NCI-H526 (cell line): ENCODE data around the gene HACE1.
"Not testable (repeated sequence)": the region's sequence is repeated elsewhere in the genome, so short reads cannot be mapped to it uniquely, and the experiment has no call there.

Experiments
- DNase-seq, 2 experiments: peaks; one replicate each; lab custom pipeline; 2025; lab: John Stamatoyannopoulos, UW

Gene HACE1

GRCh38 chr6:104859225-104860146 lies at the start of gene HACE1:
Gene HACE1 (minus strand): TSS chr6:104859919. CDS start chr6:104859642, 277 bp downstream.
- DNase-seq, result peak; percentile 84 to 96

DNA sequence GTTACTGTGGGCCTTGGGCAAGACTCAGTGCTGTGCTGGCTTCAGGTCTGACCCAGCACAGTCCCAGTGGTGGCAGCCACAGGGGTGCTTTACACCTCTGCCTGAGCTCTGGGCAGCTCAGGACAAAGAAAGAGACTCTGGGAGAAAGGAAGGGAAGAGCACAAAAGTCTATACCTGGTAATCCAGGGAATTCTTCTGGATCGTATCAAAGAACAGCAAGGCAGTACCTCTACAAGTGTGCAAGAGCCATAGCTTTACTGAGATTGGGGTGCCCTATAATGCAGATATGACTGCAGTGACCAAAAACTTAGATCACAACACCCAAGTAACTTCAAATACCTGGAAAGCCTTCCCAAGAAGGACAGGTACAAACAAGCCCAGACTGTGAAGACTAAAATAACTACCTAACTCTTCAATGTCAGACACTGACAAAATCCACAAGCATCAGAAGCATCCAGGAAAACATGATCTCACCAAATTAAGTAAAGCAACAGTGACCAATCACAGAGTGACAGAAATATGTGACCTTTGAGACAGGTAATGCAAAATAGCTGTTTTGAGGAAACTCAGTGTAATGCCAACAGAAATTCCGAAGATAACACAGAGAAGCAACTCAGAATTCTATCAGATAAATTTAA lies 49.3 kb upstream of the HACE1 start:
- DNase-seq, result no peak

DNA sequence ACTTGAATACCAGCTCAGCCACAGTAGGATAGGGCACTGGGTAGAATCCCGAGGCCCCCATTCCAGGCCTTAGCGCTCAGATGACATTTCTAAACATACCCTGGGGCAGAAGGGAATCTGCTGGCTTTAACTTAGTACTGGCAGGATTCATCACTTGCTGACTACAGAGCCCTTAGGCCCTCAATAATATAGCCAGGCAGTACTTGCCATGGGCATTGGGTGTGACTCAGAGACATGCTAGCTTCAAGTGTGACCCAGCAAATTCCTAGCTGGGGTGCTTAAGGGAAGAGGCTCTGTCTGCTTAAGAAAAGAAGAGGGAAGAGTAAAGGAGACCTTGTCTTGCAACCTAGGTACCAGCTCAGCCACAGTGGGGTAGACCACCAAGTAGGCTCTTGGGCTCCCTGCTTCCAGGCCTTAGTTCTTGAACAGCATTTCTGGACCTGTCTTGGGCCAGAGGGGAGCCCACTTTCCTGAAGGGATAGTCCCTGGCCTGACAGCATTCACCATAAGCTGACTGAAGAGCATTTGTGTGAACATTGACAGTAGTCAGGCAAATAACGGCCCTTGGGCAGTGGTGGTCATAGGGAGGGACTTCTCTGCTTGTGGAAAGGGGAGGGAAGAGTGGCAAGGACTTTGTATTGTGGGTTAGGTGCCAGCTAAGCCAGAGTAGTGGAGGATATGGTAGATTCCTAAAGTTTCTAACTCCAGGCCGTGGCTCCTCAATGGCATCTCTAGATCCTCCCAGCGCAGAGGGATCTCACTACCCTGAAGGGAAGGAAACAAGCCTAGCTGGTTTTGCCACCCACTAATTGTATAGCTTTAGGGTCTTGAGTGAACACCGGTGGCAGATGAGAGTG lies 48.5 kb upstream of the HACE1 start:
- DNase-seq, result no peak

DNA sequence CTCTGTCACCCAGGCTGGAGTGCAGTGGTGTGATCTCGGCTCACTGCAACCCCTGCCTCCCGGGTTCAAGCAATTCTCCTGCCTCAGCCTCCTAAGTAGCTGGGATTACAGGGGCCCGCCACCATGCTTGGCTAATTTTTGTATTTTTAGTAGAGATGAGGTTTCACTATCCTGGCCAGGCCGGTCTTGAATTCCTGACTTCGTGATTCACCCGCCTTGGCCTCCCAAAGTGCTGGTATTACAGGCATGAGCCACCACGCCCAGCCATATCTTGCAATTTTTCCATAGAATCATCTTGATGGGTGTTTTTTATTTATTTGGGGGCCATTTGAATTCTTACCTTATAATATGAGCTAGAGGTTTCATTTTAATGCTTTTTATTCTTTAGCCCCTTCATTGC lies 39.2 kb upstream of the HACE1 start:
- DNase-seq, result not testable (repeated sequence)

DNA sequence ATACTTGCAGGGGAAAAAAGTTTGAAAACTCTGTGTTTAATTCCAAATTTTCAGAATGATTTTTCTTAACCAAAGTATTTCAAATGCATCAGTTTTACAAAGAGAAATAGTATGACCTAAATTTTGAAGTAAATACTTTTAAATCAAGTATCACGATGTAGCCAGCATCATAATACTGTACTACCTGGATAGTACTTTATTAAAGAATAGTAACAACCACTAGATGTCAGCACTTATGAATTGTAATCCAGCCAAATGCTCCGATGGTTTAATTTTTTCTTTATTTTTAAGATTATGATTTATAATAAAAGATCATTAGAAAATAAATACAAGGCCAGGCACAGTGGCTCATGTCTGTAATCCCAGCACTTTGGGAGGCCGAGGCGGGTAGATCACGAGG lies 37.2 kb upstream of the HACE1 start:
- no peak for DNase-seq

- DNase-seq, result no peak
Observed at GRCh38 chr6:104888066-104888465, 28.3 kb upstream of the HACE1 start.

GRCh38 chr6:104887350-104887749 lies 27.6 kb upstream of the HACE1 start:
- DNase-seq, result no peak

- DNase-seq, result peak in 1 of 2 experiments; percentile 74
Observed at GRCh38 chr6:104885518-104886043, 25.9 kb upstream of the HACE1 start.

DNA sequence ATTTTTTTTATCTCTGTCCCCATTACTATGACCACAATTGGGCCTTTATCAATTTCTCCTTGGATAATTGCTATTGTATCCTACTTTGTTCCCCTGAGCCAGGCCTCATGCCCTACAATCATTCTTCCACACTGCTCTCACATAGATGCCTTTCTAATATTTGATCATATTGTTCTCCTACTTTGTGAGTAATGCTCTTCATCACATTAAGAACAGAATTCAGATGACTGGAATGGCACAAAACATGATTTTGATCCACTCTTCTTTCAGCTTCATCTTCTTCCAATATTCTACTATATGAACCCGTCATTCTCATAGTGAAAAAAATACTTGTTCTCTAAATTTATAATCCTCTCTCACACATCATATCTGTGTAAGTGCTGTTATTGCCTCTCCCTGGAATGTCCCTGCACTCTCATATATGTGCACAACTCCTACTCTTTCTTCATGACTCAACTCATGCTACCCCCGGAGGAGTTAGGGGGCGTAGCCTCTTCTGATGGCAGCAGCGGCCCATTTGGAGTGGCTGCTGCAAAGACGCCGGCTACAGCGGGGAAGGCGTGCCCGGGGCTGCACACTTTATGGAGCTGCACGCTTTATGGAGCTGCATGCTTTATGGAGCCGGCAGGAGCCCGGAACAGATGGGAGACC lies 25.3 kb upstream of the HACE1 start:
- DNase-seq, result peak in 1 of 2 experiments; percentile 74

DNA sequence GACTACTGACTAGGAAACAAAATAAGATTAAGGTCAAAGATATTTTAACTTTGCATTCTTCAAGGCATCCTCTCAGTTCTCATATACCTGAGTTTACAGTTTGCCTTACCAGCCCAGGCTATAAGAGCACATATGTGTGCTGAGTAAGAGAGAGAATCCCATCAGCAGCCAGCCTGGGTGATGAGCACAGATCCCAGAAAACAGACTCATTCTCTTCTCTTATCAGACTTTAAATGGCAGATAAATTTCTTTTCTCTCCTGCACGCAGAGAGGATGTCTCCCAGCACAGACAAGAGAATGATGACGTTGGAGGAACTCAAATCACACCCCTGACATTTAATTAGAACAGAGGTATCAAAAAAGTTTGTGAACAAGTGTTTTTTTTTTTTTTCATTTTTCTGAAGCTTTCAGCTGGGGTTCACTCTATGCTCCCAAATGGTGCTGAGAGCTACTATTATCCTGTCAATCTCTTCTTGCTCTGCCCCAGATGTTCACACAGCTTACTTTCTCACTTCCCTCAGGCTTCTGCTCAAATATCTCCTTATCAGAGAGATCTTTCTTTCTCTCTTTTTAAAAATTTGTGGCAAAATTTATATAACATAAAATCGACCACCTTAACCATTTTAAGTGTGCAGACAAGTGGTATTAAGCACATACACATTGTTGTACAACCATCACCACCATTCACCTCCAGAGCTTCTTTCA lies 22.4 kb upstream of the HACE1 start:
- no peak for DNase-seq

DNA sequence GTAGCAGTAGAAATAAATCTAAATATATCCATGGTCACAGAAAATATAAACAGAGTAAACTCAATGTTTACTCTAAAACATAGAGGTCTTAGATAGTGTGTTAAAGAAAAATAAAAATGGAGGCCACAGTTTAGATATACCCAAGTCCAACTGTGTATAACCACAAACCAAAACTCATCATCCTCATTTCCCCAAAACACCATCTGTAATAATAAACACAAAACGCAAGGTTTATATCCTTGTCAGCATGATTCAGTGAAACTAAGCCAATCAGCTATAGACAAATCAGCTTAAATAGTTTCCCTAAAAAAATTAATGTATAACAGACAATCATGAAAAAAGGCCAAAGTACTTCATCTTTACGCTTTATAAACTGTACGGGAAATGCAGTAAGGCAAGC lies 2.7 kb upstream of the HACE1 start:
- DNase-seq, result no peak

DNA sequence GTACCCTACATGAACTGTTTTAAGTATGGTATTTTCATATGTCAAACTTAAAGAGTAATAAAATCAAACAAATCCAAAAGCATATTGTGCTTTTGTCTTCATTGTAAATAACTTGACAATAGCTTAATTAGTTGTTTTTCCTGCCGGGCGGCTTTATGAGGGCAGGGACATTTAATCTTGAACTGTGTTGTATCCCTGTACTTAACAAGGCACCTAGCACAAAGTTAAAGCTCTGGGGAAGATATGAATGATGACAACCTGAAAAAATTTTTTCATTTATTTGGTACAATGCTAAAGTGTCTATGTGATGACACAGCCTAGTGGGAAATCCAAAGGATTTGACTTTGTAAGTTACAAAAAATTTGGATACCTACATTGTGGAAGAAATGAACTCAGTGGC lies 502 bp upstream of the HACE1 start:
- DNase-seq, result peak in 1 of 2 experiments; percentile 15

- peak in 1 of 2 experiments; percentile 36 for DNase-seq
Observed at GRCh38 chr6:104858642-104859041, 1.1 kb downstream of the HACE1 start.

DNA sequence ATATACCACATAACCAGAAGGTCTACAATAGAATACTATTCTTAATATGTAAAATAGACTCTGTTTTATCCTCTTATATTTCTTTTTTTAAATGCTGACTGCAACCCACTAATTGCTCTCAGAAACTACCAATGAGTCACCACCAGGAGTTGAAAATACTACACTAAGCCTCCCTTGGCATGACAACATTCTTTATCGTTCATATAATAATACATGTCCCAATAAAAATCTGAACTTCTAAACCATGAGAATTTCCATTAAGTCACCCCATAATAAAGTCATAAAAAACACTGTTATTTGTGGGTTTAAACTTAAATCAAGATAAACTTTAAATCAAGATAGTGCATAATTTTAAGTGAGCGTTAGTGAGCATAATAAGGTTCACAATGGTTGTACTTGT lies 4.2 kb downstream of the HACE1 start:
- no peak for DNase-seq

DNA sequence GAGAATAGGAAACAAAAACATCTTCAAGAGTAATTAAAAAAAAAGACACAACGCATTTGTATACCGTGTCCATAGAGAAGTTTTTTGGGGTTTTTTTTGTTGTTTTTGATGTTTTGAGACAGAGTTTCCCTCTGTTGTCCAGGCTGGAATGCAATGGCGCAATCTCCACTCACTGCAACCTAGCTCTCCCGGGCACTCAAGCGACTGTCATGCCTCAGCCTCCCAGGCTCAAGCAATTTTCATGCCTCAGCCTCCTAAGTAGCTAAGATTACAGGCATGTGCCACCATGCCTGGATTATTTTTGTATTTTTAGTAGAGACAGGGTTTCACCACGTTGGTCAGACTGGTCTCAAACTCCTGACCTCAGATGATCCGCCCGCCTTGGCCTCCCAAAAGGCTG lies 12.0 kb downstream of the HACE1 start:
- DNase-seq, result not testable (repeated sequence)

GRCh38 chr6:104843229-104843628 lies 16.5 kb downstream of the HACE1 start:
- no peak for DNase-seq

DNA sequence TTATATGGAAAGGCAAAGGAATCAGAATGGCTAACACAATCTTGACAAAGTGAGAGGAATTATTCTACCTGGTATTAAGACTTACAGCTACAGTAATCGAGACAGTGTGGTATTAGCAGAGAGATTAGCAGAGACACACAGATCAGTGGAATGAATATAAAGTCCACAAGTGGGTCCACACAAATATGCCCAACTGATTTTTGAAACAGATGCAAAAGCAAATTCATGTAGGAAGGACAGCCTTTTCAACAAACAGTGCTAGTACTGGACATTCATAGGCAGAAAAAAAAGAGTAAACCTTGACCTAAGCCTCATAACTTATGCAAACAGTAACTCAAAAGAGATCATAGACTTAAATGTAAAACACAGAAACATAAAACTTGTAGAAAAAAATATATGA lies 22.6 kb downstream of the HACE1 start:
- DNase-seq, result no peak

DNA sequence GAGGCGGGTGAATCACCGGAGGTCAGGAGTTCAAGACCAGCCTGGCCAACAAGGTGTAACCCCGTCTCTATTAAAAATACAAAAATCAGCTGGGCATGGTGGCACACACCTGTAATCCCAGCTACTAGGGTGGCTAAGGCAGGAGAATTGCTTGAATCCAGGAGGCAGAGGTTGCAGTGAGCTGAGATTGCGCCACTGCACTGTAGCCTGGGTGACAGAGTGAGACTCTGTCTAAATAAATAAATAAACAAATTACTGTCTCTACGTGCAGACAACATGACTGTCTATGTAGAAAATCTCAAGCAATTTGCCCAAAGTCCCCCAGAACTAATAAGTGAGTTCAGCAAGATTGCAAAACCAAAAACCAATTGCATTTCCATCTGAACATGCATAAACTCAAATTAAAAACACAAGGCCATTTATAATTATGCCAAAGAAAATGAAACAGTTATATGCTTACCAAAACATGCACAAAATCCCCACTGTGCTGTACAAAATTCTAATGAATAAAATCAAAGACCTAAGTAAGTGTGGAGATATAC lies 23.2 kb downstream of the HACE1 start:
- DNase-seq, result not testable (repeated sequence)

- no peak for DNase-seq
Observed at GRCh38 chr6:104835782-104836181, 23.9 kb downstream of the HACE1 start.

GRCh38 chr6:104829183-104829958 lies 30.3 kb downstream of the HACE1 start:
- DNase-seq, result no peak
